ENCODE data around the gene ARID1A. TPM values are rescaled to one million over a fixed set of nuclear protein-coding genes. Genes with fewer than 3 reads are reported as not detected.
"Not testable (repeated sequence)": the region's sequence is repeated elsewhere in the genome, so short reads cannot be mapped to it uniquely, and the experiment has no call there.

Gene ARID1A
- total and polyA plus RNA-seq, 9 donors = 27.6 to 102 (median 62.1) TPM

DNA sequence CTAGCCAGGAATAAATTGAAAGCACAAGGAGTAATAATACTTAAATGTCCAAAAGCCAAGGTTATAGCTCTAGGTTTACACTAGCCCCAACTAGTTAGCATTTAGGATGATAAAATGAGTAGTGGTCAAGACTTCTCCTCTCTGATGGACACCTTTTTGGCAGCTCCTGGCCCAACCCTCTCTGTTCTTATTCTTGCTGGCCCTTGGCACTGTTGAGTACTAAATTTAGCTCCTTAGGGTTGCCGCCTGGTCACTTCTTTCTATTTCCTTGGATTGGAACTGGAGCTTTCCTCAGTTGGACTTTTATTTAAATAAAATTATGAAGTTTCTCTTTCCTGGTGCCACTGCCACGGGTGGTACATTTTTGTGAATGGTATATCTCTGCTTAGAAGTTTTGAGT lies 28.3 kb downstream of the ARID1A start:
- WGBS, 3 donors = 21 to 24% (median 21%) methylated on average over 2 of the region's 2 CpGs
- peaks cover 23% of the 10 kb centered on the region for H3K4me1 ChIP-seq (ENCODE audit: insufficient read depth)
- intact Hi-C loops (cut with DNase I) = loop anchor here in 2 of 4 donors (10.0 kb wide), 1 partner anchor 61 kb away; the partner anchor contains the start of gene PIGV (in 2 of the 2)
- H3K27ac ChIP-seq = peak overlapping the region in 1 of 2 donors; percentile 14
- H3K9me3 ChIP-seq = no peaks in the 10 kb centered on the region
- TF ChIP-seq EP300 (IDR thresholded peaks at IDR 0.05) (no peak), POLR2A (IDR thresholded peaks at IDR 0.05) (no peak)
- TF ChIP-seq, protein P1, sequence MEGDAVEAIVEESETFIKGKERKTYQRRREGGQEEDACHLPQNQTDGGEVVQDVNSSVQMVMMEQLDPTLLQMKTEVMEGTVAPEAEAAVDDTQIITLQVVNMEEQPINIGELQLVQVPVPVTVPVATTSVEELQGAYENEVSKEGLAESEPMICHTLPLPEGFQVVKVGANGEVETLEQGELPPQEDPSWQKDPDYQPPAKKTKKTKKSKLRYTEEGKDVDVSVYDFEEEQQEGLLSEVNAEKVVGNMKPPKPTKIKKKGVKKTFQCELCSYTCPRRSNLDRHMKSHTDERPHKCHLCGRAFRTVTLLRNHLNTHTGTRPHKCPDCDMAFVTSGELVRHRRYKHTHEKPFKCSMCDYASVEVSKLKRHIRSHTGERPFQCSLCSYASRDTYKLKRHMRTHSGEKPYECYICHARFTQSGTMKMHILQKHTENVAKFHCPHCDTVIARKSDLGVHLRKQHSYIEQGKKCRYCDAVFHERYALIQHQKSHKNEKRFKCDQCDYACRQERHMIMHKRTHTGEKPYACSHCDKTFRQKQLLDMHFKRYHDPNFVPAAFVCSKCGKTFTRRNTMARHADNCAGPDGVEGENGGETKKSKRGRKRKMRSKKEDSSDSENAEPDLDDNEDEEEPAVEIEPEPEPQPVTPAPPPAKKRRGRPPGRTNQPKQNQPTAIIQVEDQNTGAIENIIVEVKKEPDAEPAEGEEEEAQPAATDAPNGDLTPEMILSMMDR (IDR thresholded peaks at IDR 0.05) = no peak
- no peaks in the 10 kb centered on the region for H3K36me3 ChIP-seq
- no peaks in the 10 kb centered on the region for H3K27me3 ChIP-seq
- DNase-seq = no peak
- H3K4me3 ChIP-seq = no peak overlapping the region

- no peaks in the 10 kb centered on the region for H3K27me3 ChIP-seq
- peaks cover 23% of the 10 kb centered on the region for H3K4me1 ChIP-seq (ENCODE audit: insufficient read depth)
- H3K36me3 ChIP-seq = no peaks in the 10 kb centered on the region
- 28 to 49% (median 32%) methylated on average over 1 of the region's 1 CpG for WGBS, 3 donors
- no peak overlapping the region for H3K27ac ChIP-seq
- TF ChIP-seq, protein P1 (IDR thresholded peaks at IDR 0.05) = no peak
- no peak for TF ChIP-seq EP300 (IDR thresholded peaks at IDR 0.05)
- TF ChIP-seq POLR2A (IDR thresholded peaks at IDR 0.05) = no peak
- H3K4me3 ChIP-seq = no peak overlapping the region
- intact Hi-C loops (cut with DNase I) = loop anchor here in 2 of 4 donors (5.0 to 10.0 kb wide), 2 partner anchors 37 to 60 kb away; partner anchors contain the start of gene PIGV (in 2 of the 2)
- DNase-seq = no peak
- H3K9me3 ChIP-seq = no peaks in the 10 kb centered on the region
These were observed 29.1 kb downstream of the ARID1A start for GRCh38 chr1:26724926-26725325.

- 81 to 88% (median 85%) methylated on average over 14 of the region's 14 CpGs for WGBS, 3 donors
- peaks cover 23% of the 10 kb centered on the region for H3K4me1 ChIP-seq (ENCODE audit: insufficient read depth)
- DNase-seq, H3K27me3 ChIP-seq, H3K4me3 ChIP-seq, H3K27ac ChIP-seq, H3K36me3 ChIP-seq, H3K9me3 ChIP-seq: not testable (repeated sequence)
- intact Hi-C loops (cut with DNase I) = loop anchor here in 2 of 4 donors (5.0 to 10.0 kb wide), 2 partner anchors 36 to 59 kb away; partner anchors contain the start of gene PIGV (in 2 of the 2)
These were observed 30.1 kb downstream of the ARID1A start for GRCh38 chr1:26725904-26726303.

GRCh38 chr1:26726784-26727183 lies 31.0 kb downstream of the ARID1A start:
- H3K27ac ChIP-seq = no peak overlapping the region
- intact Hi-C loops (cut with DNase I) = loop anchor here in 2 of 4 donors (5.0 to 10.0 kb wide), 2 partner anchors 36 to 58 kb away; partner anchors contain the start of gene PIGV (in 2 of the 2)
- H3K9me3 ChIP-seq = no peaks in the 10 kb centered on the region
- WGBS, 3 donors = 93 to 95% (median 94%) methylated on average over 1 of the region's 1 CpG
- no peaks in the 10 kb centered on the region for H3K27me3 ChIP-seq
- no peak overlapping the region for H3K4me3 ChIP-seq
- H3K36me3 ChIP-seq = no peaks in the 10 kb centered on the region
- TF ChIP-seq, protein P1 (IDR thresholded peaks at IDR 0.05) = no peak
- TF ChIP-seq POLR2A (IDR thresholded peaks at IDR 0.05) = no peak
- TF ChIP-seq EP300 (IDR thresholded peaks at IDR 0.05) = no peak
- H3K4me1 ChIP-seq (ENCODE audit: insufficient read depth) = peaks cover 21% of the 10 kb centered on the region
- DNase-seq = no peak

DNA sequence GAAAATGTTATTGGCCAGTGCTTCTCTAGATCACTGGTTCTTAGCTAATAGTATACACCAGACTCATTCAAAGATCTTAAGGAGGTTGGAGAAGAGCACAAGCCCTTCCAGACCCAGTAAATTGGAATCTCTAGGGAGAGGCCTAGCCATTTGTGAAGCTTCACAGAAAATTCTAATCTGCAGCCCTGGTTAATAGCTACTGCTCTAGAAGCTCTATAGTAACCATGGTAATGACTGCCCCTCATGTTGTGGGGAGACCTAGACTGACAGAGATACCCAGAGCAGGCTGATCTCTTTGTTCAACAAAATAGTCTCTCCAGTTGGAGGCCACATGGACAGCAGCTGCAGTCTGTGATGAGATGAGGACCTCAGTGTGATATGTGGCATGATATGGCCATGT lies 31.7 kb downstream of the ARID1A start:
- H3K4me1 ChIP-seq (ENCODE audit: insufficient read depth) = peaks cover 18% of the 10 kb centered on the region
- intact Hi-C loops (cut with DNase I) = loop anchor here in 2 of 4 donors (5.0 to 10.0 kb wide), 2 partner anchors 35 to 57 kb away; partner anchors contain the start of gene PIGV (in 2 of the 2)

More for the DNA sequence above, 31.7 kb downstream of the ARID1A start:
- Histone ChIP-seq H3K27ac (no peak overlapping the region), H3K4me3 (no peak overlapping the region), H3K27me3 (no peaks in the 10 kb centered on the region), H3K36me3 (no peaks in the 10 kb centered on the region), H3K9me3 (no peaks in the 10 kb centered on the region)
- no peak for DNase-seq
- TF ChIP-seq, protein P1 (IDR thresholded peaks at IDR 0.05) = no peak
- TF ChIP-seq EP300 (IDR thresholded peaks at IDR 0.05) = no peak
- no peak for TF ChIP-seq POLR2A (IDR thresholded peaks at IDR 0.05)

Data from ovary (tissue), 9 donors.